Retinal pigment epithelial cell (primary cell): ENCODE data around the gene NAA50.

Experiments
- DNase-seq: peaks from one replicate; pipeline ENCODE4 v3.0.0-alpha.2; 2010; ENCODE audit warnings: low read depth
- H3K4me3 ChIP-seq: 2 replicates; pipeline ENCODE4 v1.5.1; 2011; ENCODE audit warnings: mild to moderate bottlenecking, low read length, control low read depth, moderate library complexity
- TF ChIP-seq, protein P1 (sequence below): conservative IDR thresholded peaks from 2 replicates; pipeline ENCODE4 v1.5.1; 2011; ENCODE audit warnings: low read depth, low read length, control low read depth, inconsistent platforms

Gene NAA50

DNA sequence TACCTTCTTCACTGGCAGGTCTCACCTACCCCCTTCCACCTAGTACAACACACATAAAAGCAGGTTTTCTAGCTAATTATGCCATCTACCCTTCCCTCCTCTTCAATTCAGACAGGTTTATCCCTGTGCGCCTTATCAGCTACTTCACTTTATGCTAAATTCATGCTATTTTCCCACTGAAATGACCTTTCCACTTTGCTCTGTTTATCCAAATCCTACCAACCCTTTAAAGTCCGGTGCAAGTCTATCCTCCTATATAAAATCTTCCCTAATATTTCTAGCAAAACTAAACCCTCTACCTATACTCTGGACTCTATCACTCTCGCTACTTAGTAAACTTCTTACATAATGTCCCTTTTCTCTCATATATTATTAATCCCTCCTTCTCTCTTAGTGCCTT, 55.6 kb downstream of the NAA50 start:
- no peak for DNase-seq
- TF ChIP-seq, protein P1, sequence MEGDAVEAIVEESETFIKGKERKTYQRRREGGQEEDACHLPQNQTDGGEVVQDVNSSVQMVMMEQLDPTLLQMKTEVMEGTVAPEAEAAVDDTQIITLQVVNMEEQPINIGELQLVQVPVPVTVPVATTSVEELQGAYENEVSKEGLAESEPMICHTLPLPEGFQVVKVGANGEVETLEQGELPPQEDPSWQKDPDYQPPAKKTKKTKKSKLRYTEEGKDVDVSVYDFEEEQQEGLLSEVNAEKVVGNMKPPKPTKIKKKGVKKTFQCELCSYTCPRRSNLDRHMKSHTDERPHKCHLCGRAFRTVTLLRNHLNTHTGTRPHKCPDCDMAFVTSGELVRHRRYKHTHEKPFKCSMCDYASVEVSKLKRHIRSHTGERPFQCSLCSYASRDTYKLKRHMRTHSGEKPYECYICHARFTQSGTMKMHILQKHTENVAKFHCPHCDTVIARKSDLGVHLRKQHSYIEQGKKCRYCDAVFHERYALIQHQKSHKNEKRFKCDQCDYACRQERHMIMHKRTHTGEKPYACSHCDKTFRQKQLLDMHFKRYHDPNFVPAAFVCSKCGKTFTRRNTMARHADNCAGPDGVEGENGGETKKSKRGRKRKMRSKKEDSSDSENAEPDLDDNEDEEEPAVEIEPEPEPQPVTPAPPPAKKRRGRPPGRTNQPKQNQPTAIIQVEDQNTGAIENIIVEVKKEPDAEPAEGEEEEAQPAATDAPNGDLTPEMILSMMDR, result no peak
- H3K4me3 ChIP-seq, result no peak overlapping the region

DNA sequence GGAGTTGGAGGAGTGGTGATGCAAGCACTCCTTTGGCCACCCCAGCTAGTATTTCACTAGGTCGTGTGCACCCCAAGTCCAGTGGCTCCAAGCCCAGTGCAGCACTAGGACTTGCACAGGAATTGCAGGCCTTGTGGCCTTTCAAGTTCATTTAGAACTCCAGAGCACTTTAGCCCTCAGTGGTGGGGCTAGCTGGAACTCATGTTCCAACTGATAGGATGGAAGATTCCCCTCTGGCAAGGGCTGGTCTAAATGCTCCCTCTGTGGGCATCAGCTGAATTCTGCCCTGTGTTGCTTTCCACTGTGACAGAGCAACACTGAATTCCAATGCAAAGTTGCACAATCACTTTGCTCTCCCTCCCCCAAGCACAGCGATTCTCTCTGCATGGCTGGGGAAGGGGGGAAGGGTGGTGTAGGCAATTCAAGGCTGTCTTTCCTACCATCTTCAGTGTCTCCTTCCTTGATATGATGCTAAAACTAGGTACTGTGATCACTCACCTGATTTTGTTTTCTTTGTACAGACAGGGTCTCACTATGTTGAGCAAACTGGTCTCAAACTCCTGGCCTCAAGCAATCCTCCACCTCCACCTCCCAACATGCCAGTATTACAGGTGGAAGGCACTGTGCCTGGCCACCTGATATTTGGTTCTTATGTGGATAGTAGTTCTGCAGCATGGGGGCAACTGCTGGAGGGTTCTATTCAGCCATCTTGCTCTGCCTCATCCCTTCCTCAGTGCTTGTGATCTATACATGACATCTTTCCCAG, 59.9 kb downstream of the NAA50 start:
- H3K4me3 ChIP-seq, result no peak overlapping the region
- DNase-seq, result no peak
- TF ChIP-seq, protein P1, result no peak

DNA sequence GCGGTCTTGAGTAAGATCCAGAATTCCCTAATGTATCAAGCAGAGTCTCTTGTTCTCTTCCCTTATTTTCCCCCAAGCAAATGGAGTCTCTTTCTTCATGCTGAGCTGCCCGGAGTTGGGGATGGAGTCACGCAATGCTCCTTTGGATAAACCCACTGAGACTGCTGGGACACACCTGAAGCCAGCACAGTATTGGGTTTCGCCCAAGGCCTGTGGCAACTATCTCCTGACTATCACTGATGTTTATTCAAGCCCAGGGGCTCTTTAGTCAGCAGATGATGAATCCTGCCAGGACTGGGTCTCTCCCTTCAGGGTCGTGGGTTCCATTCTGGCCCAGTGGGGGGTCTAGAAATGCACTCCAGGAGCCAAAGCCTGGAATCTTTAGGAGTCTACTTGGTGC, 60.9 kb downstream of the NAA50 start:
- H3K4me3 ChIP-seq, result no peak overlapping the region
- TF ChIP-seq, protein P1, result no peak
- no peak for DNase-seq

DNA sequence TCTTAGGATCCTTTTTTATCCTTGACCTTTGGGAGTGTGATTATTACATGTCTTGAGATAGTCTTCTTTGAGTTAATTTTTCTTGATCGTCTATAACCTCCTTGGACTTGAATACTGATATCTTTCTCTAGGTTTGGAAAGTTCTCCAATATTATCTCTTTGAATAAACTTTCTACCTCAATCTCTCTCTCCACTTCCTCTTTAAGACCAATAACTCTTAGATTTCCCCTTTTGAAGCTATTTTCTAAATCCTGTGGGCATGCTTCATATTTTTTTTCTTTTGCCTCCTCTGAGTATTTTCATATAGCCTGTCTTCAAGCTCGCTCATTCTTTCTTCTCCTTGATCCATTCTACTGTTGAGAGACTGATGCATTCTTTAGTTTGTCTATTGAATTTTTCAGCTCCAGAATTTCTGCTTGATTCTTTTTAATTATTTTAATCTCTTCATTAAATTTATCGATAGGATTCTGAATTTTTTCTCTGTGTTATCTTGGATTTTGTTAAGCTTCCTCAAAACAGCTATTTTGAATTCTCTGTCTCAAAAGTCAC, 61.7 kb downstream of the NAA50 start:
- no peak overlapping the region for H3K4me3 ChIP-seq
- no peak for DNase-seq
- TF ChIP-seq, protein P1, result no peak

DNA sequence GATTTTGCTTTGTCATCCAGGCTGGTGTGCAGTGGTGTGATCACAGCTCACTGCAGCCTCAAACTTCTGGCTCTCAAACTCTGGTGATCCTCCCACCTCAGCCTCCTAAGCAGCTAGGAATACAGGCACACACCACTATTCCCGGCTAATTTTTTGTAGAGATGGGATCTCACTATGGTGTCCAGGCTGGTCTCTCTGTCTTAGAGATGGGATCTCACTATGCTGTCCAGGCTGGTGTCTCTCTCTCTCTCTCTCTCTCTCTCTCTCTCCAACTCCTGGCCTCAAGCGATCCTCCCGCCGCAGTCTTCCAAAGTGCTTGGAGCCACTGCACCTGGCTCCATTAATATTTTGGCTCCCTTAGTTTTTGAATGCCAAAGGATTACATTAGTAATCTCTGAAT, 67.3 kb downstream of the NAA50 start:
- no peak for DNase-seq
- H3K4me3 ChIP-seq, result no peak overlapping the region
- TF ChIP-seq, protein P1, result no peak

DNA sequence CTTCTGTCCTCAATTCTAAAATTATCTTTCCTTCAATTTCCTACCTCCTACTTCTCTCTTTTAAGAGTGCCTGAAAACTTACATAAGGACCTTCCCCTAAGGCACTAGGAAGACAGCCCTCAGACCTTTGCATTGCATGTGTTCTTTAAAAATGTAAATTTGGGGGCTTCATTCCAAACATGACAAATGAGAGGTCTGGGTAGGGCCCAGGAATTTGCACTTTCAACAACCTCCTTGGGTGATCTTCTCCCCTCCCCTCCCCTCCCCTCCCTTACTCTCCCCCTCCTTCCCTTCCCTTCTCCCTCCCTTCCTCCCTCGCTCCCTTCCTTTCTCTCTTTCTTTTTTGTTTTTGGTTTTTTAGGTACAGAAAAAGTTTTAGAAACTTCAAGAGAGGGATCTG, 68.3 kb downstream of the NAA50 start:
- TF ChIP-seq, protein P1, result no peak
- DNase-seq, result no peak
- no peak overlapping the region for H3K4me3 ChIP-seq

DNA sequence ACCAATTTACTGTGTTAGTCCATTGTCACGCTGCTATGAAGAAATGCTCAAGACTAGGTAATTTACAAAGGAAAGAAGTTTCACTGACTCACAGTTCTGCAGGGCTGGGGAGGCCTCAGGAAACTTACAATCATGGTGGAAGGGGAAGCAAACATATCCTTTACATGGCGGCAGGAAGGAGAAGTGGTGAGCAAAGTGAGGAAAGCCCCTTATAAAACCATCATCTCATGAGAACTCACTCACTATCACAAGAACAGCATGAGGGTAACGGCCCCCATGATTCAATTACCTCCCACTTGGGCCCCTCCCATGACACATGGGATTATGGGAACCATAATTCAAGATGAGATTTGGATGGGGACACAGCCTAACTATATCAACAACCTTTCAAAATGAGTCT, 69.8 kb downstream of the NAA50 start:
- TF ChIP-seq, protein P1, result no peak
- no peak for DNase-seq
- H3K4me3 ChIP-seq, result no peak overlapping the region
